Suppressor macrophage (primary cell): ENCODE data around the gene NR2F6.
"Not testable (repeated sequence)": the region's sequence is repeated elsewhere in the genome, so short reads cannot be mapped to it uniquely, and the experiment has no call there.

Experiments
- DNase-seq, 4 experiments: peaks; one replicate each; pipeline ENCODE4 v3.0.0-alpha.2; 2020 to 2022
- total RNA-seq, 17 experiments: gene quantifications; one replicate each; lab custom pipeline; 2026; ENCODE audit warnings: mixed read lengths in 6 of 17, inconsistent platforms in 3 of 17; lab: John Stamatoyannopoulos, UW

Gene NR2F6
- total RNA-seq, result 0.07 to 11.0 (median 3.4) reads per million in 17 experiments

DNA sequence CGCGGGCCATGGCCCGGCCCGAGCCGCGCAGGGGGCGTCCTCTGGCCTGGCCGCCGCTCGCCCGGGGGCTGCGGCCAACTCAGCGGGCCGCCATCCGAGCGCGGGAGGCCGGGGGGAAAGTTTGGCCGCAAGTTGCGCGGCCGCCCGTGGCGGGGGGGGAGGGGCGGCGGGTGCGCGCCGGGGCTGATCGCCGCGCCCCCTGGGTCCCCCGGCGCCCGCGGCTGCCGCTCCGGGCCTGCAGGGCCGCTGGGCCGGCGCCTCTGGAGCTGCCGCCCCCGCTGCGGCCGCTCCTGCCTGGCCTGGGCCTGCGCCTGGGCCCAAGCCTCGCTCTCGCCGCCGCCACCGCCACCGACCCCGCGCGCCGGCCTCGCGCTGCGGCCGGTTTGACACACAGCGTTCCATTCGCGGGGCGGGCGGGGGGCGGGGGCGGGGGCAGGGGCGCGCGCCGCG lies at the start of gene NR2F6:
TSS of gene NR2F6 (minus strand) at position 385 of the 450 bp plus-strand sequence. CDS start 699 bp downstream, outside the sequence.
- no peak for DNase-seq

DNA sequence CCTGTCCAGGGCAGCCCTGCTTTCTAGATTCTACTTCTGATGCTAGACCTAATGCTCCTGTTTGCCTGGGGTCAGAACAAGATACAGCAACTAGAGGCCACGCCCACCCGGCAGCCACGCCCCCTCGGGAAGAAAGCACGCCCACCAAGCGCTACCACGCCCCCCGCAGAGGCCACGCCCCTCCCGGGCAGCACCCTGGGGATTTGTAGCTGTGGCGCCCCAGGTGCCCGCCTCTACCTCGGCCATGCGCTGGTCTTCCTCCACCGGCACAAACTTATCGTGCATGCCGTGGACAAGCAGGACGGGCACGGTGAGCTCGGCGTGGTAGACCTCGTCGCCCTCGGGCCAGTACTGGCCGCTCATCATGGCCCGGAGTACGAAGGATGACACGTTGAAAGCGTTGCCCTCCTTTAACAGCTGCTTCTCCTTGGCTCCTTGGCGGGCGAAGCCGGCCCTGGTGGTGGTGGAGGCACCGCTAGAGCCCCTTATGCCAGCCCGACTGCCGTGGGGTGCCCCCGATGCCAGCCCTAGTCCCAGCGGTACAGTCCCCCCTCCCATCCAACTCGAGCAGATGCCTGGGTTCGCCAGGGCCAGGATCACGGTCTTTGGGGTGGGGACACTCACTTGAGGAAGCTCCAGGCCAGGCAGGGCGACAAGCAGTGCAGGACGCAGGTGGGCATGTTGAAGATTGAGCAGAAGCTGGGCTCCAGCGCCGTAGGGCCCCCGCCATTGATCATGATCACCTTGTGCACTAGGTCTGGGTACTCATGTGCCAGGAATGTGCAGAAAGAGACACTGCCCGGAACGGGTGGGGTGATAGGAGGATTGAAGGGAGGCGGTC lies 48.6 kb upstream of the NR2F6 start:
- DNase-seq, result peak in 2 of 4 experiments; percentile 24 to 53

- DNase-seq, result no peak
Observed at GRCh38 chr19:17293605-17294004, 47.9 kb upstream of the NR2F6 start.

DNA sequence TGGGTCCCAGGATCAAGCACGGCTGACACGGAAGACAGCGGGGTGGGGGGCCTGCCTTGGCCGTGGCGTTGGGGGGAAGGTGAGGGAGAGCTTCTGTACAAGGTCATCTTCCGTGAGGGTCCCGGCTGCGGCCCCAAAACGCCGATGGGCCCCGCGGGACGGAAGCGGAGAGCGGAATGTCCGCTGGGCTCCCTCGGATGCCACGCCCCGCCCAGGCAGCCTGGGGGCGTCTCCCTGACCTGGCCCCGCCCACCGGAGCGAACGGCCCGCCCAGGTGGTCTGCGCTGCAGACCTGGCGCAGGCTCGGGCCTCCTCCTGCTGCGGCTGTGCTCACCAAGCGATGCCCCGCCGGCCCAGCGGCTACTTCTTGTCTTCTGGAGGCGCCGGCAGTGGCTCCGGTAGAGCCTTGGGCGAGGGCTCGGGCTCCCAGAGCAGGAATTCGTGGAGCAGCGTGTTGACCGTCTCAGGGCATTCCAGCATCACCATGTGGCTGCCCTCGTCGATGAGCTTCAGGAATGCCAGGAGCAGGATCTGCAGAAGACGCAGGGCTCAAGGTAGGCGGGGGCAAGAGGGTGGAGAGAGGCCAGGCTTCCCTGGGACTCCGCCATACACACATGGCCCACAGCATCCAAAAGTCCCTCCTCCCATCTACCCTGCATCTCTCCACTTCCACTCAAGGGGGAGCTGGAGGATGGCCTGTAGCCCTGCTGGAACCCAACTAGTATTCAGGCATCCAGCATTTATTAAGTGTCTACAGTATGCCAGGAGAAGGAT lies 46.8 kb upstream of the NR2F6 start:
- peak; percentile 81 to 87 (median 86) for DNase-seq

- peak; percentile 79 to 90 (median 84) for DNase-seq
Observed at GRCh38 chr19:17289489-17289888, 43.8 kb upstream of the NR2F6 start.

- no peak for DNase-seq
Observed at GRCh38 chr19:17286752-17287151, 41.0 kb upstream of the NR2F6 start.

DNA sequence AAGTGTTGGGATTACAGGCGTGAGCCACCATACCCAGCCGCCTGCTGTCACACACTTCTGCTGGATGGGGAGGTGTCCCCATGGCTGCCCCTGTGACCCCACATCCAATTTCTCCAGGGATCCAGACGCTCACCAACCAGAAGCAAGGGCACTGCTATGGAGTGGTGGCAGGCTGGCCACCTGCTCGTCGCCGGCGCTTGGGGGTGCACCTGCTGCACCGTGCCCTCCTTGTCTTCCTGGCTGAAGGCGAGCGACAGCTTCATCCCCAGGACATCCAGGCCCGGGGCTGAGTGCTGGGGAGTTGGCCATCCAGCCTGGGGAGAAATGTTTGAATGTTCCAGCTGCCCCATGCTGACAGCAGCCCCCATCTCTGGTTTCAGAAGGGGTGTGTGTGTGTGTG lies 40.5 kb upstream of the NR2F6 start:
- no peak for DNase-seq

DNA sequence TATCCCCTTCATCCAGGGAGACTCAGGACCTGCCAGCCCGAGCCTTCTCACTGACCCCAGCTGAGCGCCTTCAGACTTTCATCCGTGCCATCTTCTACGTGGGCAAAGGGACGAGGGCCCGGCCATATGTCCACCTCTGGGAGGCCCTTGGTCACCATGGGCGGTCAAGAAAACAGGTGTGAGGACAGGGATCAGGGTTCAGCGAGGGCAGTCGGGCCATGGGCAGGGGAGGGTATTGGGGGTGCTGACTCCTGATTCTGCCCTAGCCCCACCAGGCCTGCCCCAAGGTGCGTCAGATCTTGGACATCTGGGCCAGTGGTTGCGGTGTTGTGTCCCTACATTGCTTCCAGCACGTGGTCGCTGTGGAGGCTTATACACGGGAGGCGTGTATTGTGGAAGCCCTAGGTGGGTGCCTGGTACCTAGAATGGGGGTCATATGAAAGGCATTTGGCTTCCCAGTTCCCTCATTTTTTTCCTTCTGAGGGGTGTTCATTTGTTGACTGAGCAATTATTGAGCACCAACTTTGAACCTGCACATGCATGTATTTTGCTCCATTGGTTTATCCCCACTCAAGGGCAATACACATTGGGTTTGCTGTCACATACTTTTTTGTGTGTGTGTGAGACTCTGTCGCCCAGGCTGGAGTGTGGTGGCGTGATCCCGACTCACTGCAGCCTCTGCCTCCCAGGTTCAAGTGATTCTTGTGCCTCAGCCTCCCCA lies 39.9 kb upstream of the NR2F6 start:
- no peak for DNase-seq

GRCh38 chr19:17283504-17283996 lies 37.8 kb upstream of the NR2F6 start:
- no peak for DNase-seq

DNA sequence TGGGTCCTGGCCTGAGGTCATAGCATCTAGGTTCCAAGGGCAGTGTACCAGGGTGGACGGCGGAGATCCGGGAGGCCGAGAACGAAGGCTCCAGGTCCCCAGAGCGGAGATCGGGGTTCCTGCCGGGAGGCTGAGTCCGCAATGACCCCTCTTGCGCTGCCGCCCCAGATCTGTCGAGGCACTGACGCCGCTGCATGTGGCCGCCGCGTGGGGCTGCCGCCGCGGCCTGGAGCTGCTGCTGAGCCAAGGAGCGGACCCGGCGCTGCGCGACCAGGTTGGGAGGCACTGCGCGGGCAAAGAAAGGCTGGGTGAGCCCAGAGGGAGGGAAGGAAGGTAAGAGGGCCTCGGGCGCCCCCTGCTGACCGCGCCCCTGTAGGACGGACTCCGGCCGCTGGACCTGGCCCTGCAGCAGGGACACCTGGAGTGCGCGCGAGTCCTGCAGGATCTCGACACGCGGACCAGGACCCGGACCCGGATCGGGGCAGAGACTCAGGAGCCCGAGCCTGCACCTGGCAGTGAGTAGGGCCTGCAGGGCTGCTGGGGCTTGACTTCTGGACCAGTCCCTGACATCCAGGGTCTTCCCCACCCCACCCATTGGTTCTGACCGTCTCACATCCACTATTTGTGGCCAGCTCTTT lies 36.9 kb upstream of the NR2F6 start:
- DNase-seq, result peak; percentile 79 to 93 (median 86)

- peak; percentile 61 to 87 (median 82) for DNase-seq
Observed at GRCh38 chr19:17281391-17282304, 35.9 kb upstream of the NR2F6 start, which contains the start of gene ANKLE1. TSS of gene ANKLE1 (plus strand) at chr19:17281901. CDS start at chr19:17281921, 20 bp downstream.

- no peak for DNase-seq
Observed at GRCh38 chr19:17279436-17279835, 33.7 kb upstream of the NR2F6 start.

- DNase-seq, result no peak
Observed at GRCh38 chr19:17275441-17276175, 29.9 kb upstream of the NR2F6 start.

DNA sequence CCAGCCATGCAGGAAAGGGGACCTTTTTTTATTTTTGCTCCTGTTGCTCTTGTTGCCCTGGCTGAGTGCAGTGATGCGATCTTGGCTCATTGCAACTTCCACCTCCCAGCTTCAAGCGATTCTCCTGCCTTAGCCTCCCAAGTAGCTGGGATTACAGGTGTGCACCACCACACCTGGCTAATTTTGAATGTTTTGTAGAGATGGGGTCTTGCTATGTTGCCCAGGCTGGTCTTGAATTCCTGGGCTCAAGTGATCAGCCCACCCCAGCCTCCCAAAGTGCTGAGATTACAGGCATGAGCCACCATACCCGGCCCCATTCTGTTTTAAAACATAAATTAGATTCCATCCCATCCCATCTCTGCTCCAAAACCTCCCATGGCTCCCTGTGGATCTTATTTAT lies 29.2 kb upstream of the NR2F6 start:
- not testable (repeated sequence) for DNase-seq

DNA sequence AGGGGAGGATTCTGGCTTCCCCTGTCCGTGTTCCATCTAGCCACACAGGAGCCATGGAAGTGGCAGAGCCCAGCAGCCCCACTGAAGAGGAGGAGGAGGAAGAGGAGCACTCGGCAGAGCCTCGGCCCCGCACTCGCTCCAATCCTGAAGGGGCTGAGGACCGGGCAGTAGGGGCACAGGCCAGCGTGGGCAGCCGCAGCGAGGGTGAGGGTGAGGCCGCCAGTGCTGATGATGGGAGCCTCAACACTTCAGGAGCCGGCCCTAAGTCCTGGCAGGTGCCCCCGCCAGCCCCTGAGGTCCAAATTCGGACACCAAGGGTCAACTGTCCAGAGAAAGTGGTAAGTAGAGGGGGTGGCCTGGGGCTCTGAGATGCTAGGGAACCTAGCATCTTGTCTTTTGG lies 23.0 kb upstream of the NR2F6 start:
- DNase-seq, result no peak

GRCh38 chr19:17266975-17267788 lies 21.5 kb upstream of the NR2F6 start, which contains the start of gene BABAM1:
TSS of gene BABAM1 (plus strand) at chr19:17267443. CDS start at chr19:17268807, 1,364 bp downstream.
- DNase-seq, result peak; percentile 95 to 97 (median 97)

DNA sequence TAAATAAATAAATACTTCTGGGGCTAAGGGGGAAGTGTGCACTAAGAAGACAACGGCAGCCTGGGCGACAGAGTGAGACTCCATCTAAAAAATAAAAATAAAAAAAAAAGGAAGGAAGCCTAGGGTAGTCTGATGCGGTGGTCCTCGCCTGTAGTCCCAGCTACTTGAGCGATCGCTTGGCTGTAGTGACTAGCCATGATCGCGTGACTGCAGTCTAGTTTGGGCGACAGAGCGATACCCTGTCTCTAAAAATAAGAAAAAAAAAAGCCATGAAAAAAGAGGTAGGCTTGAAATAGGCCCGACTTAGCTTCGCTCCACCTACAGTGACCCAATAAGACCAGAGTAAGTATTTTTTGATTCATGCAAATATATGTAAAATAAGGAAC lies 20.9 kb upstream of the NR2F6 start:
- DNase-seq, result peak in 2 of 4 experiments; percentile 26 to 39

GRCh38 chr19:17266026-17266425 lies 20.3 kb upstream of the NR2F6 start:
- no peak for DNase-seq

DNA sequence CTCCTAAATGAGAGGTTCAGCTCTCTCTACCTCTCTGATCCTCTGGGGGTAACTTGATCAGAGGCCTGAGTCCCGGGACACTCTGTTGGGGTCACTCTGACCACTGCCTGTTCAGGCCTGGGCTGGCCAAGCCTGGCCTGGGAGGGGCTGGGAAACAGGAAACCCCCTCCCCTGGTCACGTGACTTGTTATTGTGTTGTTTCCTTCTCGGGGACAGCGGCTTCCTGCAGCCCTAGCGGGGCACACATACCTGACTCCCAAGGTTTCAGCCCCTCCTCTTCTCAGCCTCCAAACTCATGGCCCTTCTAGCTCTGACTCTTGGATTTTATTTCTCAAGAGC lies 18.9 kb upstream of the NR2F6 start, which contains the start of gene USHBP1:
TSS of gene USHBP1 (minus strand) at position 105 of the 339 bp plus-strand sequence. CDS start 446 bp downstream, outside the sequence.
- DNase-seq, result no peak
